K562 (cell line): ENCODE measurements around the gene ZNRF1. TPM values are rescaled to one million over a fixed set of nuclear protein-coding genes. Genes with fewer than 3 reads are reported as not detected.
A peak's percentile ranks its signal among the peaks of the same experiment; 100 is the strongest.

Experiments used
- ATAC-seq: fragments of 200-7000 bp; cut with Tn5 transposase; 3 replicates; pipeline ENCODE4 v1.9.1; 2020; ENCODE audit warnings: moderate library complexity
- BruUV-seq: library from RNA; stranded (reverse); fragments of 400-500 nt; replicated peaks from 2 replicates; lab custom pipeline; 2021; lab: Mats Ljungman, UMichigan
- CTCF ChIA-PET: fragments of 300-600 bp; formaldehyde crosslinking; extraction: SDS; loops from one replicate; lab custom pipeline; 2021; ENCODE audit warnings: low intra/inter-chr PET ratio; lab: Yijun Ruan, JAX
- POLR2A ChIA-PET: fragments of 300-600, 350-650 bp; sonication (Branson Sonifier 250); formaldehyde crosslinking; extraction: SDS; loops from one replicate; lab custom pipeline; 2021; ENCODE audit warnings: antibody characterized with exemption, inconsistent platforms; lab: Yijun Ruan, JAX
- DNase-seq, 4 experiments: peaks; one replicate each; pipeline versions ENCODE4 v3.0.0 to v3.0.0-alpha.2; 2011 to 2018; ENCODE audit warnings: low spot score in 3 of 4, mixed read lengths in 3 of 4; ENCODE audit errors: extremely low read depth in 1 of 4
- FAIRE-seq: peaks from 2 replicates; lab custom pipeline; 2011; peaks lifted over from hg19 to GRCh38; lab: Jason Lieb, UNC
- H2AFZ ChIP-seq: 2 replicates; pipeline ENCODE4 v1.6.0; 2011; ENCODE audit warnings: low read depth, low read length, control low read depth, inconsistent platforms
- H3K27ac ChIP-seq: fragments of 200-600 bp; 3 replicates; pipeline ENCODE4 v1.8.0; 2011; ENCODE audit warnings: low read depth, mild to moderate bottlenecking, control low read depth, inconsistent platforms, low read length, moderate library complexity, mixed read lengths; ENCODE audit errors: extremely low read depth
- H3K27me3 ChIP-seq, 2 experiments: fragments of 300-600 bp in 1 of 2; 2 replicates in 1 of 2; 3 replicates in 1 of 2; pipeline versions ENCODE4 v1.6.0 to v1.8.0; 2011; ENCODE audit warnings: inconsistent platforms in 2 of 2, low read length in 2 of 2, mild to moderate bottlenecking in 1 of 2, mixed read lengths in 1 of 2, moderate library complexity in 1 of 2; ENCODE audit not compliant: control insufficient read depth in 2 of 2, insufficient read depth in 2 of 2
- H3K36me3 ChIP-seq: fragments of 300-600 bp; 3 replicates; pipeline ENCODE4 v1.8.0; 2011; ENCODE audit warnings: mild to moderate bottlenecking, low read length, inconsistent platforms; ENCODE audit not compliant: control insufficient read depth, insufficient read depth
- H3K4me1 ChIP-seq, 2 experiments: fragments of 200-600 bp in 1 of 2; replicated peaks in 1 of 2; 2 replicates in 1 of 2; 3 replicates in 1 of 2; pipeline versions ENCODE4 v1.5.1 to v1.8.0; 2011; ENCODE audit warnings: inconsistent platforms in 2 of 2, low read length in 2 of 2, mild to moderate bottlenecking in 1 of 2, mixed read lengths in 1 of 2, moderate library complexity in 1 of 2; ENCODE audit not compliant: control insufficient read depth in 2 of 2, insufficient read depth in 2 of 2
- H3K4me2 ChIP-seq: 2 replicates; pipeline ENCODE4 v1.6.1; 2011; ENCODE audit warnings: low read length, control low read depth, inconsistent platforms, mixed read lengths; ENCODE audit not compliant: insufficient read depth
- H3K4me3 ChIP-seq: fragments of 200-600 bp; sonication (generic), shearing (Covaris generic); 2 replicates; pipeline ENCODE4 v1.5.1; 2016; ENCODE audit warnings: control low read depth, inconsistent platforms
- H3K79me2 ChIP-seq: fragments of 200-600 bp; 3 replicates; pipeline ENCODE4 v1.8.0; 2011; ENCODE audit warnings: low read length, inconsistent platforms; ENCODE audit not compliant: control insufficient read depth, insufficient read depth
- H3K9ac ChIP-seq, 2 experiments: 2 replicates each; pipeline versions ENCODE4 v1.6.0 to v1.6.1; 2011; ENCODE audit warnings: low read depth in 2 of 2, low read length in 2 of 2, control low read depth in 1 of 2, inconsistent platforms in 1 of 2, mild to moderate bottlenecking in 1 of 2, mixed read lengths in 1 of 2; ENCODE audit not compliant: insufficient read depth in 1 of 2
- H3K9me1 ChIP-seq: one replicate; pipeline ENCODE4 v1.6.0; 2011; ENCODE audit warnings: inconsistent platforms, mild to moderate bottlenecking, low read length, moderate library complexity; ENCODE audit not compliant: control insufficient read depth, insufficient read depth
- H3K9me3 ChIP-seq: replicated peaks from 2 replicates; pipeline ENCODE4 v1.5.1; 2011; ENCODE audit warnings: low read depth, low read length, inconsistent platforms; ENCODE audit not compliant: control insufficient read depth, insufficient read depth
- H4K20me1 ChIP-seq: replicated peaks from 2 replicates; pipeline ENCODE4 v1.6.1; 2011; ENCODE audit warnings: low read length, inconsistent platforms, mixed read lengths; ENCODE audit not compliant: control insufficient read depth, insufficient read depth
- ARID1B ChIP-seq: fragments of 450-650 bp; IDR thresholded peaks from 2 replicates; pipeline ENCODE4 v1.6.1; 2016; ENCODE audit warnings: antibody characterized with exemption, mild to moderate bottlenecking, inconsistent platforms
- ARID4B ChIP-seq: sonication (generic); formaldehyde crosslinking; IDR thresholded peaks from 2 replicates; pipeline ENCODE4 v1.8.0; 2022; ENCODE audit warnings: mild to moderate bottlenecking, missing genetic modification reagents
- CBX1 ChIP-seq: sonication (generic); IDR thresholded peaks from 2 replicates; pipeline ENCODE4 v1.6.1; 2016; ENCODE audit warnings: antibody characterized with exemption, low read depth, mild to moderate bottlenecking
- HDAC2 ChIP-seq: fragments of 450-650 bp; IDR thresholded peaks from 2 replicates; pipeline ENCODE4 v1.6.1; 2016; ENCODE audit warnings: mild to moderate bottlenecking
- HEY1 ChIP-seq: fragments of 250-450 bp; sonication (Bioruptor Pico); IDR thresholded peaks from 2 replicates; pipeline ENCODE4 v1.5.0; 2020; ENCODE audit warnings: mild to moderate bottlenecking, moderate library complexity, borderline replicate concordance
- HLTF ChIP-seq: fragments of 450-650 bp; IDR thresholded peaks from 2 replicates; pipeline ENCODE4 v1.6.1; 2016
- MAZ ChIP-seq, 2 experiments: fragments of 450-650 bp in 1 of 2; sonication (generic) in 1 of 2; formaldehyde crosslinking; IDR thresholded peaks in 1 of 2; conservative IDR thresholded peaks in 1 of 2; 2 replicates each; pipeline versions ENCODE4 v1.4.0 to v1.5.0; 2020; ENCODE audit warnings: mild to moderate bottlenecking in 1 of 2, missing genetic modification reagents in 1 of 2
- MTF1 ChIP-seq: fragments of 250-450 bp; sonication (Bioruptor Pico); IDR thresholded peaks from 2 replicates; pipeline ENCODE4 v1.9.0; 2021; ENCODE audit warnings: moderate library complexity, mild to moderate bottlenecking, inconsistent platforms, borderline replicate concordance
- PRMT5 ChIP-seq: sonication (generic); formaldehyde crosslinking; IDR thresholded peaks from 2 replicates; pipeline ENCODE4 v1.5.0; 2020; ENCODE audit warnings: missing genetic modification reagents
- RCOR1 ChIP-seq, 2 experiments: IDR thresholded peaks; 2 replicates each; pipeline ENCODE4 v1.6.1; 2012; ENCODE audit warnings: low read depth in 2 of 2, low read length in 2 of 2, borderline replicate concordance in 1 of 2, improper control_type of control experiment in 1 of 2
- SPI1 ChIP-seq: IDR thresholded peaks from 2 replicates; pipeline ENCODE4 v1.6.1; 2011; ENCODE audit warnings: low read depth, low read length, control low read depth, borderline replicate concordance
- ZBTB7A ChIP-seq: IDR thresholded peaks from 2 replicates; pipeline ENCODE4 v1.6.1; 2011; ENCODE audit warnings: low read depth, mild to moderate bottlenecking, low read length, moderate library complexity, borderline replicate concordance; ENCODE audit not compliant: control insufficient read depth
- ZNF449 ChIP-seq: fragments of 250-450 bp; sonication (Bioruptor Pico); IDR thresholded peaks from 2 replicates; pipeline ENCODE4 v1.8.0; 2022; ENCODE audit warnings: moderate library complexity, mild to moderate bottlenecking, inconsistent platforms
- WGBS: fragments of 100-300 bp; shearing (Covaris generic); methylation state at CpG from one replicate; pipeline ENCODE4 v1.1.6; 2016; ENCODE audit warnings: low coverage, mixed read lengths; ENCODE audit not compliant: insufficient coverage; ENCODE audit errors: missing lambda C conversion rate; 5-methylcytosine and 5-hydroxymethylcytosine counted together
- in situ Hi-C: fragments of 300-500 bp; cut with MboI; formaldehyde crosslinking; loops from 4 replicates; pipeline ENCODE4 v1.15.0; 2018; ENCODE audit warnings: inconsistent platforms, mixed read lengths
- intact Hi-C: fragments of 100-400 bp; cut with micrococcal nuclease; formaldehyde crosslinking; loops from 2 replicates; pipeline ENCODE4 v1.14.2; 2022
- polyA plus RNA-seq, 8 experiments: library from polyadenylated mRNA; depleted of rRNA in 4 of 8; stranded (reverse) in 5 of 8; unstranded in 3 of 8; fragments of >200 nt; fragmentation: Nextera tagmentation in 2 of 8; fragmentation: Illumina TruSeq in 1 of 8; extraction: Ambion mirVana in 2 of 8; extraction: Trizol in 1 of 8; gene quantifications; 2 replicates each; pipeline versions ENCODE4 v1.2.1 to v1.2.3, GENCODE V29; 2011 to 2014; ENCODE audit warnings: inconsistent platforms in 1 of 8, missing spikeins in 1 of 8
- total RNA-seq, 7 experiments: library from RNA; depleted of rRNA in 6 of 7; stranded (reverse); fragments of >200 nt in 6 of 7; fragmentation: Illumina TruSeq in 2 of 7; extraction: Trizol in 2 of 7; gene quantifications; 2 replicates each; pipeline versions ENCODE4 v1.2.1 to v1.2.3, GENCODE V29; 2011 to 2021; ENCODE audit warnings: low replicate concordance in 1 of 7

The ZNRF1 gene
- total and polyA plus RNA-seq, 9 of the 15 experiments (the other 6 are each of a cell fraction or from before 2014, with no cell fraction given): 9.5 to 37.7 (median 20.0) TPM

- Histone ChIP-seq H3K4me3 (0 out of 2 replicates have a peak within 1 kb of the TSS, but pooled peaks have one; percentile 1), H3K27ac (peak within 1 kb of the TSS; percentile 3; the same call in 1 of the 3 replicates), H3K36me3 (no peaks in the 10 kb centered on the region), H4K20me1 (no peaks in the 10 kb centered on the region), H2AFZ (peak within 1 kb of the TSS; percentile 74), H3K9me1 (peaks cover 3% of the 10 kb centered on the region), H3K4me1 (peaks cover 8 to 54% of the 10 kb centered on the region in 2 experiments; a peak in 4 of 5 replicates), H3K27me3 (no peaks in the 10 kb centered on the region), H3K4me2 (peak within 1 kb of the TSS; percentile 32; the same call in 1 of the 2 replicates), H3K9ac (peak within 1 kb of the TSS in 1 of 2 experiments; percentile 84; a peak in 2 of 4 replicates), H3K79me2 (no peaks in the 10 kb centered on the region), H3K9me3 (no peaks in the 10 kb centered on the region; the same call in 1 of the 2 replicates)
- ChIA-PET CTCF (no interaction called here), POLR2A (interaction anchor here (0.6 to 2.3 kb wide), 5 partner anchors 8 to 450 kb away, joined by 3 to 7 read pairs (median 3); no protein-coding TSS in a partner anchor)
- BruUV-seq: no TSS peak
- DNase-seq (peak; percentile 55 to 79 (median 76)), ATAC-seq (peak; percentile 92), FAIRE-seq (peak; percentile 85)
- 36% methylated on average over 14 of the region's 15 CpGs for WGBS
- in situ Hi-C loops (no loop called here), intact Hi-C loops (no loop called here)
- TF ChIP-seq ZBTB7A (peak; percentile 33; the same call in 1 of the 2 replicates), ARID1B (0 out of 2 replicates have a peak, but pooled peaks have one; percentile 11), SPI1 (peak; percentile 95), RCOR1 (IDR thresholded peaks at IDR 0.05; ENCODE audit: borderline replicate concordance in 1 of 2, low read depth in 2 of 2, low read length in 2 of 2) (peak in 1 of 2 experiments; percentile 28; a peak in 1 of 4 replicates), ARID4B (CRISPR knock-in tag) (0 out of 2 replicates have a peak, but pooled peaks have one; percentile 42), CBX1 (peak; percentile 81; the same call in 1 of the 2 replicates), MTF1 (CRISPR knock-in tag) (no peak), HLTF (no peak), ZNF449 (CRISPR knock-in tag) (no peak), MAZ (CRISPR knock-in tag; conservative IDR thresholded peaks at IDR 0.05 in 1 of 2, IDR thresholded peaks at IDR 0.05 in 1 of 2) (peak in 1 of 2 experiments; percentile 31; a peak in 1 of 4 replicates), HDAC2 (0 out of 2 replicates have a peak, but pooled peaks have one; percentile 22), PRMT5 (CRISPR knock-in tag) (no peak), HEY1 (no peak)
These were observed 117.5 kb downstream of the ZNRF1 start, which contains the start of gene LDHD for GRCh38 chr16:75116081-75116910. LDHD (minus strand) TSS chr16:75116780; CDS start chr16:75116720, 60 bp downstream.
